Endothelial cell of umbilical vein (primary cell): ENCODE results near the gene CTU2. TPM values are rescaled to one million over a fixed set of nuclear protein-coding genes. Genes with fewer than 3 reads are reported as not detected.

Source experiments
- BruUV-seq: library from RNA; stranded (reverse); fragments of 400-500 nt; replicated peaks from 2 replicates; lab custom pipeline; 2021; lab: Mats Ljungman, UMichigan
- CTCF ChIA-PET: fragments of 300-600, 350-600 bp; sonication (Branson Sonifier 250); formaldehyde crosslinking; loops from one replicate; lab custom pipeline; 2021; ENCODE audit warnings: antibody characterized with exemption, inconsistent platforms; lab: Charles Lee
- POLR2A ChIA-PET: fragments of 300-600, 350-600 bp; sonication (Branson Sonifier 250); formaldehyde crosslinking; loops from one replicate; lab custom pipeline; 2021; ENCODE audit warnings: antibody characterized with exemption, inconsistent platforms; lab: Charles Lee
- DNase-seq: peaks from one replicate; pipeline ENCODE4 v3.0.0-alpha.2; 2011; ENCODE audit warnings: low read depth, low spot score
- FAIRE-seq: peaks from 2 replicates; lab custom pipeline; 2011; peaks lifted over from hg19 to GRCh38; lab: Jason Lieb, UNC
- H2AFZ ChIP-seq: 2 replicates; pipeline ENCODE4 v1.6.0; 2012; ENCODE audit warnings: low read depth, low read length, control low read depth, inconsistent platforms
- H3K27ac ChIP-seq: 2 replicates; pipeline ENCODE4 v1.5.1; 2011; ENCODE audit warnings: low read depth, mild to moderate bottlenecking, control low read depth, low read length, moderate library complexity; ENCODE audit not compliant: insufficient read depth
- H3K27me3 ChIP-seq, 2 experiments: 2 replicates each; pipeline versions ENCODE4 v1.6.0 to v1.6.1; 2011; ENCODE audit warnings: low read length in 2 of 2, mixed read lengths in 1 of 2; ENCODE audit not compliant: control insufficient read depth in 2 of 2, insufficient read depth in 2 of 2
- H3K36me3 ChIP-seq, 2 experiments: 2 replicates in 1 of 2; 3 replicates in 1 of 2; pipeline ENCODE4 v1.5.1; 2011; ENCODE audit warnings: low read length in 2 of 2, mild to moderate bottlenecking in 1 of 2, moderate library complexity in 1 of 2; ENCODE audit not compliant: control insufficient read depth in 2 of 2, insufficient read depth in 2 of 2; ENCODE audit errors: extremely low read depth in 1 of 2
- H3K4me1 ChIP-seq: 3 replicates; pipeline ENCODE4 v1.5.1; 2011; ENCODE audit warnings: mild to moderate bottlenecking, low read length; ENCODE audit not compliant: control insufficient read depth, insufficient read depth; ENCODE audit errors: extremely low read depth
- H3K4me2 ChIP-seq: 2 replicates; pipeline ENCODE4 v1.6.1; 2011; ENCODE audit warnings: low read length, control low read depth, mixed read lengths; ENCODE audit not compliant: insufficient read depth
- H3K4me3 ChIP-seq, 3 experiments: fragments of 200-600 bp in 1 of 3; sonication (generic), shearing (Covaris generic) in 1 of 3; replicated peaks in 1 of 3; 2 replicates each; pipeline ENCODE4 v1.5.1; 2011 to 2016; ENCODE audit warnings: control low read depth in 3 of 3, low read length in 3 of 3, mild to moderate bottlenecking in 2 of 3, inconsistent platforms in 1 of 3, low read depth in 1 of 3, moderate library complexity in 1 of 3; ENCODE audit not compliant: insufficient read depth in 1 of 3
- H3K79me2 ChIP-seq: 2 replicates; pipeline ENCODE4 v1.6.0; 2012; ENCODE audit warnings: low read length, inconsistent platforms; ENCODE audit not compliant: control insufficient read depth, insufficient read depth
- H3K9ac ChIP-seq: replicated peaks from 2 replicates; pipeline ENCODE3; 2011; ENCODE audit warnings: low read length, control low read depth; ENCODE audit not compliant: insufficient read depth; ENCODE audit errors: extremely low read depth
- H3K9me1 ChIP-seq: replicated peaks from 3 replicates; pipeline ENCODE4 v1.6.0; 2011; ENCODE audit warnings: mild to moderate bottlenecking, low read length; ENCODE audit not compliant: control insufficient read depth, insufficient read depth; ENCODE audit errors: extremely low read depth
- H3K9me3 ChIP-seq: replicated peaks from 2 replicates; pipeline ENCODE4 v1.5.1; 2012; ENCODE audit warnings: low read length, inconsistent platforms; ENCODE audit not compliant: control insufficient read depth, insufficient read depth
- H4K20me1 ChIP-seq: replicated peaks from 2 replicates; pipeline ENCODE3; 2011; ENCODE audit warnings: mild to moderate bottlenecking, low read length; ENCODE audit not compliant: control insufficient read depth, insufficient read depth; ENCODE audit errors: extremely low read depth
- CTCF ChIP-seq, 2 donors: IDR thresholded peaks; 1 replicate in 1 of 2; 2 replicates in 1 of 2; pipeline ENCODE4 v1.5.1; 2011; ENCODE audit warnings: low read length in 2 of 2, mild to moderate bottlenecking in 2 of 2, moderate library complexity in 2 of 2, control low read depth in 1 of 2, inconsistent platforms in 1 of 2, low read depth in 1 of 2; ENCODE audit not compliant: insufficient read depth in 1 of 2; ENCODE audit errors: extremely low read depth in 1 of 2
- EZH2 ChIP-seq: IDR thresholded peaks from 2 replicates; pipeline ENCODE4 v1.6.1; 2012; ENCODE audit warnings: borderline replicate concordance, low read depth, mild to moderate bottlenecking, moderate library complexity, low read length, inconsistent platforms; ENCODE audit not compliant: severe bottlenecking
- FOS ChIP-seq: IDR thresholded peaks from 2 replicates; pipeline ENCODE4 v1.6.1; 2011; ENCODE audit warnings: mild to moderate bottlenecking, low read length, moderate library complexity, borderline replicate concordance; ENCODE audit not compliant: insufficient read depth
- GATA2 ChIP-seq: IDR thresholded peaks from 2 replicates; pipeline ENCODE4 v1.7.0; 2011; ENCODE audit warnings: low read depth, mild to moderate bottlenecking, moderate library complexity, mixed read lengths, low read length; ENCODE audit not compliant: insufficient read length, insufficient read depth
- JUN ChIP-seq: IDR thresholded peaks from 2 replicates; pipeline ENCODE4 v1.6.1; 2011; ENCODE audit warnings: borderline replicate concordance, low read depth; ENCODE audit not compliant: insufficient read length, insufficient read depth
- MYC ChIP-seq: IDR thresholded peaks from one replicate; pipeline ENCODE4 v1.6.1; 2011; ENCODE audit warnings: mild to moderate bottlenecking, low read depth, low read length
- POLR2A ChIP-seq: IDR thresholded peaks from 2 replicates; pipeline ENCODE4 v1.6.1; 2012; ENCODE audit warnings: low read depth, mild to moderate bottlenecking, control low read depth, low read length
- POLR2AphosphoS5 ChIP-seq: IDR thresholded peaks from 2 replicates; pipeline ENCODE4 v1.6.1; 2012; ENCODE audit warnings: low read depth, mild to moderate bottlenecking, control low read depth, low read length, moderate library complexity; ENCODE audit not compliant: insufficient read depth
- dilution Hi-C: fragments of 300-500 bp; cut with MboI; formaldehyde crosslinking; loops from one replicate; pipeline ENCODE4 v1.15.0; 2019; ENCODE audit warnings: low sequenced_read_pairs; ENCODE audit not compliant: extremely low pct_ligation_motif_present
- intact Hi-C: fragments of 100-400 bp; cut with micrococcal nuclease; formaldehyde crosslinking; loops from one replicate; pipeline ENCODE4 v1.10.0; 2022
- polyA plus RNA-seq, 4 experiments: library from polyadenylated mRNA; depleted of rRNA in 3 of 4; stranded (reverse) in 3 of 4; unstranded in 1 of 4; fragments of >200 nt; gene quantifications; 2 replicates each; pipeline versions ENCODE4 v1.2.1 to v1.2.3, GENCODE V29; 2011 to 2012; ENCODE audit warnings: missing spikeins in 1 of 4
- total RNA-seq: library from RNA; stranded (reverse); gene quantifications from 2 replicates; pipeline ENCODE4 v1.2.3, GENCODE V29; 2021
- TF ChIP-seq, protein P1 (sequence below): IDR thresholded peaks from 2 replicates; pipeline ENCODE4 v1.6.1; 2011; ENCODE audit not compliant: insufficient read depth, insufficient read length

Gene CTU2
- total and polyA plus RNA-seq, 2 donors (not counting 3 experiments of a cell fraction or from before 2014, with no cell fraction given) = 26.1 to 33.7 TPM

GRCh38 chr16:88703486-88704309 lies 2.6 kb upstream of the CTU2 start:
- Histone ChIP-seq H2AFZ (peak overlapping the region; percentile 9), H4K20me1 (no peaks in the 10 kb centered on the region), H3K36me3 (peaks cover 0 to 9% of the 10 kb centered on the region in 2 experiments), H3K27ac (peak overlapping the region; percentile 63), H3K79me2 (peaks cover 60% of the 10 kb centered on the region), H3K4me1 (peaks cover 57% of the 10 kb centered on the region), H3K9ac (peak overlapping the region; percentile 44), H3K27me3 (no peaks in the 10 kb centered on the region), H3K4me2 (peak overlapping the region; percentile 38), H3K4me3 (peak overlapping the region in 1 of 3 experiments; percentile 9), H3K9me1 (no peaks in the 10 kb centered on the region), H3K9me3 (no peaks in the 10 kb centered on the region)
- CTCF ChIA-PET = interaction anchor here (1.0 to 4.3 kb wide), 3 partner anchors 16 to 39 kb away, joined by 3 to 25 read pairs (median 3); no protein-coding TSS in a partner anchor
- dilution Hi-C loops = no loop called here
- peak; percentile 59 for DNase-seq
- no peak for TF ChIP-seq EZH2
- peak; percentile 63 for TF ChIP-seq POLR2AphosphoS5
- no peak for TF ChIP-seq FOS
- TF ChIP-seq JUN = no peak
- TF ChIP-seq, protein P1, sequence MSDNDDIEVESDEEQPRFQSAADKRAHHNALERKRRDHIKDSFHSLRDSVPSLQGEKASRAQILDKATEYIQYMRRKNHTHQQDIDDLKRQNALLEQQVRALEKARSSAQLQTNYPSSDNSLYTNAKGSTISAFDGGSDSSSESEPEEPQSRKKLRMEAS = no peak
- TF ChIP-seq CTCF (IDR thresholded peaks at IDR 0.05; ENCODE audit: extremely low read depth in 1 of 2, insufficient read depth in 1 of 2, low read depth in 1 of 2, low read length in 2 of 2) = no peak
- TF ChIP-seq GATA2 = no peak
- peak; percentile 55 for TF ChIP-seq POLR2A
- no peak for TF ChIP-seq MYC
- peak; percentile 77 for FAIRE-seq
- BruUV-seq = TSS peak; percentile 6
- POLR2A ChIA-PET = interaction anchor here (1.1 kb wide), 1 partner anchor 40 kb away, joined by 4 read pairs; the partner anchor contains the start of gene MVD
- intact Hi-C loops = no loop called here
